ENCODE results near the gene AARSD1.
"Not testable (repeated sequence)": the region's sequence is repeated elsewhere in the genome, so short reads cannot be mapped to it uniquely, and the experiment has no call there.

The AARSD1 gene

GRCh38 chr17:42920922-42921321, 43.3 kb downstream of the AARSD1 start:
- DNase-seq = no peak

- DNase-seq = no peak
These were observed 44.0 kb downstream of the AARSD1 start for GRCh38 chr17:42920106-42920900.

GRCh38 chr17:42919522-42920077, 44.7 kb downstream of the AARSD1 start:
- not testable (repeated sequence) for DNase-seq

- no peak for DNase-seq
These were observed 45.2 kb downstream of the AARSD1 start for GRCh38 chr17:42918902-42919521.

- DNase-seq = no peak
These were observed 47.0 kb downstream of the AARSD1 start for GRCh38 chr17:42917236-42917603.

- not testable (repeated sequence) for DNase-seq
These were observed 47.6 kb downstream of the AARSD1 start for GRCh38 chr17:42916388-42917235.

- DNase-seq = not testable (repeated sequence)
These were observed 49.0 kb downstream of the AARSD1 start for GRCh38 chr17:42915288-42915687.

- no peak for DNase-seq
These were observed 50.2 kb downstream of the AARSD1 start for GRCh38 chr17:42913981-42914617.

GRCh38 chr17:42913522-42913921, 50.7 kb downstream of the AARSD1 start:
- DNase-seq = no peak

GRCh38 chr17:42908872-42909700, 55.2 kb downstream of the AARSD1 start:
- no peak for DNase-seq

- no peak for DNase-seq
These were observed 57.3 kb downstream of the AARSD1 start for GRCh38 chr17:42906772-42907446.

GRCh38 chr17:42904110-42904469, 60.2 kb downstream of the AARSD1 start:
- DNase-seq = no peak

GRCh38 chr17:42901535-42902229, 62.6 kb downstream of the AARSD1 start:
- no peak for DNase-seq
